ENCODE results near the gene SHB. TPM values are rescaled to one million over a fixed set of nuclear protein-coding genes. Genes with fewer than 3 reads are reported as not detected.

SHB gene
- total and polyA plus RNA-seq, 2 of the 8 experiments (the other 6 are each of a cell fraction or from before 2014, with no cell fraction given) = 4.1 to 12.6 TPM

DNA sequence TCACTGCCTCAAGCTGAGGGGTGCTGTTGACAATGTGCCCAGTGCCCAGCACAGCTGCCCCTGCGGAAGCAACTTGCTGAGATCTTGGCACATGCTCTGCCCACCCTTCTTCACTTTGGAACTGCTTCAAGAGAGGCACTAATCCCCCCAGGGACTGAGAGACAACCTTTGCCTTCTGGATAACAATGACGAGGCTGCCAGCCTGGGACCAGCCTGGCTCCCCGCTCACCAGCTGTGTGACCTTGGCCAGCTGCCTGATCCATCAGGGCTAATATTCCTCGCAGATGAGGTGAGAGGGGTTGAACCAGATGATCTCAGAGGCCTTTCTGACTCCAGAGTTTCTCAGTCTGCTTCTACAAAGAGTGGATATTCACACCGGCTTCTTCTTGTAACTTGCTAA is 81.0 kb downstream of the SHB start:
- Histone ChIP-seq H4K91ac (replicated peaks; ENCODE audit: insufficient read length, low read length) (no peak overlapping the region), H2BK120ac (replicated peaks; ENCODE audit: low read depth, low read length) (no peak overlapping the region), H3K23ac (ENCODE audit: insufficient read length) (no peak overlapping the region), H3K23me2 (ENCODE audit: low read depth, low read length) (no peaks in the 10 kb centered on the region), H2BK15ac (ENCODE audit: low read length) (no peak overlapping the region), H3K4me3 (ENCODE audit: extremely low read depth in 1 of 4, insufficient read depth in 2 of 4, low read depth in 3 of 4, low read length in 4 of 4) (no peak overlapping the region), H3K79me2 (ENCODE audit: control insufficient read depth in 1 of 2, insufficient read depth in 2 of 2, low read length in 2 of 2) (no peaks in the 10 kb centered on the region; a peak in 1 of 4 replicates), H2AK5ac (ENCODE audit: low read depth, low read length) (no peak overlapping the region), H3K79me1 (ENCODE audit: low read depth, low read length) (peaks cover 4% of the 10 kb centered on the region), H3K4ac (replicated peaks; ENCODE audit: insufficient read length, low read depth, low read length) (no peak overlapping the region), H3K9ac (replicated peaks in 1 of 4; ENCODE audit: extremely low read depth in 1 of 4, low read depth in 3 of 4, low read length in 3 of 4) (no peak overlapping the region), H2BK5ac (ENCODE audit: low read depth, low read length) (no peak overlapping the region), H3K14ac (ENCODE audit: insufficient read length) (no peak overlapping the region), H3K56ac (replicated peaks; ENCODE audit: insufficient read length, low read depth, low read length) (no peak overlapping the region), H2AFZ (ENCODE audit: low read length) (no peak overlapping the region), H3K36me3 (ENCODE audit: control insufficient read depth in 2 of 4, insufficient read depth in 4 of 4, low read length in 3 of 4) (no peaks in the 10 kb centered on the region; a peak in 1 of 8 replicates), H3K9me3 (ENCODE audit: insufficient read depth in 2 of 2, low read depth in 1 of 2, low read length in 1 of 2) (no peaks in the 10 kb centered on the region), H4K8ac (ENCODE audit: extremely low read depth, insufficient read depth, low read length) (no peak overlapping the region), H3K4me2 (ENCODE audit: insufficient read depth in 1 of 2, low read depth in 2 of 2, low read length in 2 of 2) (no peak overlapping the region), H4K20me1 (replicated peaks in 1 of 2; ENCODE audit: control insufficient read depth in 1 of 2, insufficient read depth in 2 of 2, low read length in 2 of 2) (peaks cover 0 to 2% of the 10 kb centered on the region in 2 experiments), H2BK20ac (ENCODE audit: low read length) (no peak overlapping the region), H3K4me1 (replicated peaks in 1 of 4; ENCODE audit: control insufficient read depth in 3 of 4, insufficient read depth in 4 of 4, low read length in 3 of 4) (peaks cover 0 to 7% (median 0%) of the 10 kb centered on the region in 4 experiments; a peak in 2 of 7 replicates), H3K27me3 (replicated peaks in 1 of 4; ENCODE audit: control insufficient read depth in 3 of 4, extremely low read depth in 1 of 4, insufficient read depth in 3 of 4, low read length in 3 of 4) (no peaks in the 10 kb centered on the region), H3K18ac (ENCODE audit: extremely low read depth, low read length) (peak overlapping the region; percentile 27; the same call in 1 of the 2 replicates), H4K5ac (ENCODE audit: insufficient read length, low read depth, low read length) (no peak overlapping the region), H2BK12ac (ENCODE audit: low read depth, low read length) (no peak overlapping the region), H3K27ac (ENCODE audit: low read depth, low read length) (no peak overlapping the region)
- 97% methylated on average over 5 of the region's 5 CpGs; no CpG with 5 or more reads in 1 of the 2 experiments for WGBS, 2 experiments (ENCODE audit: extremely low coverage in 1 of 2, insufficient coverage in 1 of 2, insufficient read length in 1 of 2, insufficient replicate concordance in 2 of 2, low coverage in 1 of 2, low lambda C conversion rate in 2 of 2, missing lambda C conversion rate in 1 of 2)
- no peak for FAIRE-seq
- ChIA-PET POLR2A (ENCODE audit: partially characterized antibody) (interaction anchor here (1.6 kb wide), 1 partner anchor 9 kb away, joined by 4 read pairs; no protein-coding TSS in a partner anchor), CTCF (ENCODE audit: partially characterized antibody) (interaction anchor here (1.2 to 3.8 kb wide), 4 partner anchors 11 to 74 kb away, joined by 4 to 11 read pairs (median 5); no protein-coding TSS in a partner anchor)
- DNase-seq (ENCODE audit: low read depth in 1 of 2, low spot score in 2 of 2) = no peak
- TF ChIP-seq SRF (IDR thresholded peaks at IDR 0.05; ENCODE audit: low read depth, low read length) (no peak), RXRA (IDR thresholded peaks at IDR 0.05; ENCODE audit: insufficient read depth, low read depth, low read length) (no peak), GABPA (IDR thresholded peaks at IDR 0.05; ENCODE audit: borderline replicate concordance, insufficient read depth, low read length) (no peak), JUND (IDR thresholded peaks at IDR 0.05; ENCODE audit: low read length) (no peak), GTF2F1 (IDR thresholded peaks at IDR 0.05; ENCODE audit: borderline replicate concordance, low read depth, low read length) (no peak), KDM4A (IDR thresholded peaks at IDR 0.05; ENCODE audit: low read depth, low read length, severe bottlenecking) (no peak), TAF7 (optimal IDR thresholded peaks at IDR 0.05; ENCODE audit: borderline replicate concordance, low read depth, low read length) (no peak), RNF2 (IDR thresholded peaks at IDR 0.05; ENCODE audit: borderline replicate concordance, low read depth, low read length, missing control alignments, poor library complexity, severe bottlenecking) (no peak), RBBP5 (IDR thresholded peaks at IDR 0.05; ENCODE audit: borderline replicate concordance, low read depth, low read length) (no peak), KDM5A (IDR thresholded peaks at IDR 0.05; ENCODE audit: low read length) (no peak), MAFK (IDR thresholded peaks at IDR 0.05; ENCODE audit: low read depth, low read length) (no peak), POLR2A (IDR thresholded peaks at IDR 0.05; ENCODE audit: control extremely low read depth in 1 of 2, low read depth in 2 of 2, low read length in 2 of 2) (no peak), POLR2AphosphoS5 (IDR thresholded peaks at IDR 0.05; ENCODE audit: low read depth, low read length) (no peak)
